NCI-H69 (cell line): Measurements from ENCODE around the gene TXNRD1.
A peak's percentile ranks its signal among the peaks of the same experiment; 100 is the strongest.
"Not testable (repeated sequence)": the region's sequence is repeated elsewhere in the genome, so short reads cannot be mapped to it uniquely, and the experiment has no call there.

Experiments used
- DNase-seq: peaks from one replicate; lab custom pipeline; 2025; lab: John Stamatoyannopoulos, UW

Gene TXNRD1

GRCh38 chr12:104237930-104238329 lies 22.4 kb downstream of the TXNRD1 start:
- no peak for DNase-seq

- no peak for DNase-seq
Observed at GRCh38 chr12:104242546-104243206, 27.1 kb downstream of the TXNRD1 start.

GRCh38 chr12:104243551-104243950 lies 28.0 kb downstream of the TXNRD1 start:
- DNase-seq, result no peak

GRCh38 chr12:104243971-104244370 lies 28.4 kb downstream of the TXNRD1 start:
- no peak for DNase-seq

GRCh38 chr12:104247698-104248097 lies 32.1 kb downstream of the TXNRD1 start:
- DNase-seq, result no peak

- DNase-seq, result no peak
Observed at GRCh38 chr12:104248444-104248843, 32.9 kb downstream of the TXNRD1 start.

- DNase-seq, result no peak
Observed at GRCh38 chr12:104249017-104249416, 33.4 kb downstream of the TXNRD1 start.

- no peak for DNase-seq
Observed at GRCh38 chr12:104249898-104250297, 34.3 kb downstream of the TXNRD1 start.

GRCh38 chr12:104250366-104251125 lies 35.0 kb downstream of the TXNRD1 start:
- DNase-seq, result no peak

GRCh38 chr12:104257913-104258472 lies 42.4 kb downstream of the TXNRD1 start:
- DNase-seq, result no peak

- DNase-seq, result no peak
Observed at GRCh38 chr12:104258476-104259067, 43.0 kb downstream of the TXNRD1 start.

GRCh38 chr12:104263026-104263425 lies 47.4 kb downstream of the TXNRD1 start:
- DNase-seq, result peak; percentile 55

GRCh38 chr12:104263580-104264358 lies 48.2 kb downstream of the TXNRD1 start:
- DNase-seq, result peak; percentile 87

- not testable (repeated sequence) for DNase-seq
Observed at GRCh38 chr12:104265436-104265835, 49.9 kb downstream of the TXNRD1 start.

- DNase-seq, result no peak
Observed at GRCh38 chr12:104272938-104273337, 57.4 kb downstream of the TXNRD1 start.

GRCh38 chr12:104273503-104273902 lies 57.9 kb downstream of the TXNRD1 start:
- no peak for DNase-seq

- DNase-seq, result no peak
Observed at GRCh38 chr12:104274811-104275210, 59.2 kb downstream of the TXNRD1 start.

- DNase-seq, result peak; percentile 89
Observed at GRCh38 chr12:104275689-104276088, 60.1 kb downstream of the TXNRD1 start.

- DNase-seq, result peak; percentile 96
Observed at GRCh38 chr12:104276273-104277131, 60.9 kb downstream of the TXNRD1 start.

GRCh38 chr12:104279164-104279563 lies 63.6 kb downstream of the TXNRD1 start:
- DNase-seq, result peak; percentile 80

- DNase-seq, result no peak
Observed at GRCh38 chr12:104280111-104280510, 64.5 kb downstream of the TXNRD1 start.
